GM23248 (cell line): ENCODE data around the gene GMPPA.

Experiments
- EZH2 ChIP-seq: fragments of 200-600 bp; sonication (generic); IDR thresholded peaks from 2 replicates; pipeline ENCODE4 v1.6.1; 2018; ENCODE audit warnings: antibody characterized with exemption, mild to moderate bottlenecking; ENCODE audit not compliant: insufficient read depth, poor library complexity, severe bottlenecking
- EZH2phosphoT487 ChIP-seq: fragments of 200-600 bp; sonication (generic); IDR thresholded peaks from 2 replicates; pipeline ENCODE4 v1.6.1; 2018; ENCODE audit warnings: antibody characterized with exemption, moderate library complexity, mild to moderate bottlenecking, low read depth; ENCODE audit not compliant: insufficient read depth

DNA sequence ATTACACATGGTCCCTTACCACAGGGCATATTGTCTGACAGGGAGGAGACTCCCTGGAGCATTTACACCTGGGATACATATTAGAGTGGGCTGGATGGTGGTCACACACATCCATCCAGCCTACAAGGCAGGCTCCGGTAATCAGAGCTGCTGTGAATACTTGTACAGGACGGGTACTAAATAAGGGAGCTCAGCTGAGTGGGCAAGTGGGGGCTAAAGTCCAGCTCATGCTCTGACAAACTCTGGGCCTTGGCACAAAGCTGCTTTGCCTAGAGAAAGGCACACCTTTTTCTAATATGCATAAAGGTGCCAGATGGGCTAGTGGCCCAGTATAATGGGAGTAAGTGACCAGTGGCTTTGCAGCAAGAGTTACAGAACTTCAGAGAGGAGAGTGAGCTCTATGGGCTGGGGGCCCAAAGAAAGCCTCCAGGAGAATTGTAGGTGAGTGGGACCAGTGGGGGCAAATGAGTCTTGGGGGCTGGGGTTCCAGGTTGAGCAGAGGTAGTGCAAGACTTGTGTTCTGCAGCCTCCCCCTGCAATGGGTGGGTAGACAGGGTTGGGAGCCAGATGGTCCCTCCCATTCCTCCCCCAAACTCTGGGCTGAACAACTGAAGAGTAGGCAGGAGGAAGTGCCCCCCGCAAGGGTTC, 46.7 kb downstream of the GMPPA start:
- TF ChIP-seq EZH2 (no peak), EZH2phosphoT487 (no peak)
